ENCODE data around the gene DCDC2C. TPM values are rescaled to one million over a fixed set of nuclear protein-coding genes. Genes with fewer than 3 reads are reported as not detected.

Gene DCDC2C
- total and polyA plus RNA-seq, 2 donors (not counting 3 experiments of a cell fraction or from before 2014, with no cell fraction given) = not detected

GRCh38 chr2:3751806-3752205, 48.4 kb downstream of the DCDC2C start:
- BruUV-seq (replicated peaks) = no TSS peak
- TF ChIP-seq GATA2 (IDR thresholded peaks at IDR 0.05; ENCODE audit: insufficient read depth, insufficient read length, low read depth, low read length) = no peak
- no peak for TF ChIP-seq POLR2AphosphoS5 (IDR thresholded peaks at IDR 0.05; ENCODE audit: insufficient read depth, low read depth, low read length)
- TF ChIP-seq MYC (IDR thresholded peaks at IDR 0.05; ENCODE audit: low read depth, low read length) = no peak
- TF ChIP-seq FOS (IDR thresholded peaks at IDR 0.05; ENCODE audit: borderline replicate concordance, insufficient read depth, low read length) = no peak
- TF ChIP-seq POLR2A (IDR thresholded peaks at IDR 0.05; ENCODE audit: low read depth, low read length) = no peak
- Histone ChIP-seq H3K9me3 (replicated peaks; ENCODE audit: control insufficient read depth, insufficient read depth, low read length) (no peaks in the 10 kb centered on the region), H3K4me2 (ENCODE audit: insufficient read depth, low read length) (no peak overlapping the region), H3K4me1 (ENCODE audit: control insufficient read depth, extremely low read depth, insufficient read depth, low read length) (no peaks in the 10 kb centered on the region), H3K79me2 (ENCODE audit: control insufficient read depth, insufficient read depth, low read length) (no peaks in the 10 kb centered on the region), H3K36me3 (ENCODE audit: control insufficient read depth in 2 of 2, extremely low read depth in 1 of 2, insufficient read depth in 2 of 2, low read length in 2 of 2) (no peaks in the 10 kb centered on the region), H3K27me3 (ENCODE audit: control insufficient read depth in 2 of 2, insufficient read depth in 2 of 2, low read length in 2 of 2) (no peaks in the 10 kb centered on the region), H3K27ac (ENCODE audit: insufficient read depth, low read depth, low read length) (no peak overlapping the region), H3K9me1 (replicated peaks; ENCODE audit: control insufficient read depth, extremely low read depth, insufficient read depth, low read length) (no peaks in the 10 kb centered on the region), H2AFZ (ENCODE audit: low read depth, low read length) (no peak overlapping the region), H4K20me1 (replicated peaks; ENCODE audit: control insufficient read depth, extremely low read depth, insufficient read depth, low read length) (no peaks in the 10 kb centered on the region), H3K4me3 (replicated peaks in 1 of 3; ENCODE audit: insufficient read depth in 1 of 3, low read depth in 1 of 3, low read length in 3 of 3) (no peak overlapping the region), H3K9ac (replicated peaks; ENCODE audit: extremely low read depth, insufficient read depth, low read length) (no peak overlapping the region)
- CTCF ChIA-PET = no interaction called here
- POLR2A ChIA-PET = no interaction called here
- dilution Hi-C loops (cut with MboI; ENCODE audit: extremely low pct_ligation_motif_present, low sequenced_read_pairs) = no loop called here
- intact Hi-C loops (cut with micrococcal nuclease) = no loop called here
- FAIRE-seq (no peak), DNase-seq (ENCODE audit: low read depth, low spot score) (no peak)

GRCh38 chr2:3752376-3752775, 49.0 kb downstream of the DCDC2C start:
- POLR2A ChIA-PET = no interaction called here
- H2AFZ ChIP-seq (ENCODE audit: low read depth, low read length) = no peak overlapping the region
- H3K4me1 ChIP-seq (ENCODE audit: control insufficient read depth, extremely low read depth, insufficient read depth, low read length) = no peaks in the 10 kb centered on the region
- H3K9ac ChIP-seq (replicated peaks; ENCODE audit: extremely low read depth, insufficient read depth, low read length) = no peak overlapping the region
- no peaks in the 10 kb centered on the region for H3K9me1 ChIP-seq (replicated peaks; ENCODE audit: control insufficient read depth, extremely low read depth, insufficient read depth, low read length)
- H3K4me3 ChIP-seq (replicated peaks in 1 of 3; ENCODE audit: insufficient read depth in 1 of 3, low read depth in 1 of 3, low read length in 3 of 3) = no peak overlapping the region
- no peak overlapping the region for H3K27ac ChIP-seq (ENCODE audit: insufficient read depth, low read depth, low read length)
- H3K79me2 ChIP-seq (ENCODE audit: control insufficient read depth, insufficient read depth, low read length) = no peaks in the 10 kb centered on the region
- CTCF ChIA-PET = no interaction called here
- intact Hi-C loops (cut with micrococcal nuclease) (no loop called here), dilution Hi-C loops (cut with MboI; ENCODE audit: extremely low pct_ligation_motif_present, low sequenced_read_pairs) (no loop called here)
- no peaks in the 10 kb centered on the region for H3K9me3 ChIP-seq (replicated peaks; ENCODE audit: control insufficient read depth, insufficient read depth, low read length)
- BruUV-seq (replicated peaks) = no TSS peak
- TF ChIP-seq EZH2 (IDR thresholded peaks at IDR 0.05; ENCODE audit: borderline replicate concordance, low read depth, low read length, severe bottlenecking) (no peak), GATA2 (IDR thresholded peaks at IDR 0.05; ENCODE audit: insufficient read depth, insufficient read length, low read depth, low read length) (no peak), MYC (IDR thresholded peaks at IDR 0.05; ENCODE audit: low read depth, low read length) (no peak), POLR2AphosphoS5 (IDR thresholded peaks at IDR 0.05; ENCODE audit: insufficient read depth, low read depth, low read length) (no peak), FOS (IDR thresholded peaks at IDR 0.05; ENCODE audit: borderline replicate concordance, insufficient read depth, low read length) (no peak), POLR2A (IDR thresholded peaks at IDR 0.05; ENCODE audit: low read depth, low read length) (no peak), CTCF (IDR thresholded peaks at IDR 0.05; ENCODE audit: extremely low read depth in 1 of 2, insufficient read depth in 1 of 2, low read depth in 1 of 2, low read length in 2 of 2) (no peak), JUN (IDR thresholded peaks at IDR 0.05; ENCODE audit: borderline replicate concordance, insufficient read depth, insufficient read length, low read depth) (no peak), MAX (IDR thresholded peaks at IDR 0.05; ENCODE audit: insufficient read depth, insufficient read length) (no peak)
- no peaks in the 10 kb centered on the region for H3K36me3 ChIP-seq (ENCODE audit: control insufficient read depth in 2 of 2, extremely low read depth in 1 of 2, insufficient read depth in 2 of 2, low read length in 2 of 2)
- no peaks in the 10 kb centered on the region for H4K20me1 ChIP-seq (replicated peaks; ENCODE audit: control insufficient read depth, extremely low read depth, insufficient read depth, low read length)
- H3K27me3 ChIP-seq (ENCODE audit: control insufficient read depth in 2 of 2, insufficient read depth in 2 of 2, low read length in 2 of 2) = no peaks in the 10 kb centered on the region
- FAIRE-seq = no peak
- no peak overlapping the region for H3K4me2 ChIP-seq (ENCODE audit: insufficient read depth, low read length)
- DNase-seq (ENCODE audit: low read depth, low spot score) = no peak
